ENCODE data around the gene PRKCE.

GRCh38 chr2:45851576-45852304 lies 200.3 kb downstream of the PRKCE start:
- no peak for TF ChIP-seq CTCF (IDR thresholded peaks at IDR 0.05)
- no peak for TF ChIP-seq POLR2A (IDR thresholded peaks at IDR 0.05)

Measured in body of pancreas (tissue), 4 donors.